ENCODE results near the gene B4GALT5.

- TF ChIP-seq CTCF (IDR thresholded peaks at IDR 0.05): no peak
- TF ChIP-seq FOXJ3 (CRISPR knock-in tag; IDR thresholded peaks at IDR 0.05; ENCODE audit: borderline replicate concordance): no peak
- no peak for TF ChIP-seq ZNF532 (CRISPR knock-in tag; IDR thresholded peaks at IDR 0.05; ENCODE audit: borderline replicate concordance)
These were observed 78.5 kb downstream of the B4GALT5 start for GRCh38 chr20:49635166-49635565.
